MV-4-11 (cell line): ENCODE results near the gene BCHE.

ENCODE experiments used
- DNase-seq: peaks from one replicate; lab custom pipeline; 2025; lab: John Stamatoyannopoulos, UW

BCHE gene

GRCh38 chr3:165749821-165750220 is 87.4 kb downstream of the BCHE start:
- no peak for DNase-seq

- DNase-seq, result no peak
Measured at GRCh38 chr3:165749241-165749640, 88.0 kb downstream of the BCHE start.

GRCh38 chr3:165748094-165748493 is 89.1 kb downstream of the BCHE start:
- no peak for DNase-seq

GRCh38 chr3:165746874-165747273 is 90.3 kb downstream of the BCHE start:
- no peak for DNase-seq

GRCh38 chr3:165744025-165744424 is 93.2 kb downstream of the BCHE start:
- DNase-seq, result no peak

- DNase-seq, result no peak
Measured at GRCh38 chr3:165742351-165742750, 94.9 kb downstream of the BCHE start.

- no peak for DNase-seq
Measured at GRCh38 chr3:165729756-165730155, 107.5 kb downstream of the BCHE start.

GRCh38 chr3:165728924-165729323 is 108.3 kb downstream of the BCHE start:
- DNase-seq, result no peak

GRCh38 chr3:165725296-165725695 is 111.9 kb downstream of the BCHE start:
- DNase-seq, result no peak
